IPS DF 6.9 (cell line): ENCODE data around the gene ZSWIM1.
"Not testable (repeated sequence)": the region's sequence is repeated elsewhere in the genome, so short reads cannot be mapped to it uniquely, and the experiment has no call there.

Experiments
- DNase-seq: peaks from one replicate; pipeline ENCODE4 v3.0.0-alpha.2; 2013; ENCODE audit warnings: low read depth, low spot score
- H3K27ac ChIP-seq: one replicate; pipeline ENCODE4 v1.5.1; 2013; ENCODE audit warnings: low read length, control low read depth
- H3K27me3 ChIP-seq: 2 replicates; pipeline ENCODE4 v1.6.1; 2013; ENCODE audit warnings: mild to moderate bottlenecking, low read length; ENCODE audit not compliant: control insufficient read depth, insufficient read depth
- H3K36me3 ChIP-seq: 2 replicates; pipeline ENCODE4 v1.6.1; 2013; ENCODE audit warnings: low read length; ENCODE audit not compliant: control insufficient read depth, insufficient read depth
- H3K4me1 ChIP-seq: 2 replicates; pipeline ENCODE4 v1.6.1; 2013; ENCODE audit warnings: low read length; ENCODE audit not compliant: control insufficient read depth, insufficient read depth
- H3K4me3 ChIP-seq: 2 replicates; pipeline ENCODE4 v1.5.1; 2013; ENCODE audit warnings: mild to moderate bottlenecking, low read length
- H3K9me3 ChIP-seq: 2 replicates; pipeline ENCODE4 v1.6.1; 2013; ENCODE audit warnings: low read length, inconsistent platforms; ENCODE audit not compliant: control insufficient read depth, insufficient read depth
- WGBS: extraction: QIAGEN DNeasy Blood & Tissue Kit; methylation state at CpG from one replicate; pipeline ENCODE4 v1.1.7; 2013; ENCODE audit warnings: mixed read lengths, missing lambda C conversion rate; ENCODE audit not compliant: insufficient read length, insufficient coverage; 5-methylcytosine and 5-hydroxymethylcytosine counted together

Gene ZSWIM1

GRCh38 chr20:45919542-45920399 lies 38.7 kb downstream of the ZSWIM1 start:
- no CpG with 5 or more reads among the region's 11 CpGs for WGBS
- no peaks in the 10 kb centered on the region for H3K9me3 ChIP-seq
- no peak overlapping the region for H3K27ac ChIP-seq
- no peak for DNase-seq
- no peaks in the 10 kb centered on the region for H3K4me1 ChIP-seq
- no peaks in the 10 kb centered on the region for H3K27me3 ChIP-seq
- no peaks in the 10 kb centered on the region for H3K36me3 ChIP-seq
- no peak overlapping the region for H3K4me3 ChIP-seq

GRCh38 chr20:45920462-45921336 lies 39.7 kb downstream of the ZSWIM1 start:
- H3K4me3 ChIP-seq, result no peak overlapping the region
- H3K9me3 ChIP-seq, result no peaks in the 10 kb centered on the region
- H3K27ac ChIP-seq, result no peak overlapping the region
- WGBS, result no CpG with 5 or more reads among the region's 9 CpGs
- no peaks in the 10 kb centered on the region for H3K4me1 ChIP-seq
- no peak for DNase-seq
- H3K36me3 ChIP-seq, result no peaks in the 10 kb centered on the region
- H3K27me3 ChIP-seq, result no peaks in the 10 kb centered on the region

GRCh38 chr20:45921337-45922189 lies 40.5 kb downstream of the ZSWIM1 start:
- Histone ChIP-seq H3K4me3 (no peak overlapping the region), H3K36me3 (no peaks in the 10 kb centered on the region), H3K27me3 (no peaks in the 10 kb centered on the region), H3K27ac (no peak overlapping the region), H3K4me1 (peaks cover 2% of the 10 kb centered on the region; the same call in 1 of the 2 replicates), H3K9me3 (no peaks in the 10 kb centered on the region)
- no peak for DNase-seq
- no CpG with 5 or more reads among the region's 11 CpGs for WGBS

GRCh38 chr20:45924391-45925261 lies 43.6 kb downstream of the ZSWIM1 start:
- DNase-seq, result no peak
- no peaks in the 10 kb centered on the region for H3K36me3 ChIP-seq
- H3K27me3 ChIP-seq, result no peaks in the 10 kb centered on the region
- no peak overlapping the region for H3K27ac ChIP-seq
- peaks cover 2% of the 10 kb centered on the region; the same call in 1 of the 2 replicates for H3K4me1 ChIP-seq
- H3K4me3 ChIP-seq, result no peak overlapping the region
- H3K9me3 ChIP-seq, result no peaks in the 10 kb centered on the region
- WGBS, result no CpG with 5 or more reads among the region's 21 CpGs

GRCh38 chr20:45925821-45926506 lies 44.9 kb downstream of the ZSWIM1 start:
- Histone ChIP-seq H3K36me3 (no peaks in the 10 kb centered on the region), H3K27me3 (no peaks in the 10 kb centered on the region), H3K4me1 (peaks cover 2% of the 10 kb centered on the region; the same call in 1 of the 2 replicates), H3K4me3 (no peak overlapping the region), H3K27ac (no peak overlapping the region), H3K9me3 (no peaks in the 10 kb centered on the region)
- no peak for DNase-seq
- no CpG with 5 or more reads among the region's 9 CpGs for WGBS

DNA sequence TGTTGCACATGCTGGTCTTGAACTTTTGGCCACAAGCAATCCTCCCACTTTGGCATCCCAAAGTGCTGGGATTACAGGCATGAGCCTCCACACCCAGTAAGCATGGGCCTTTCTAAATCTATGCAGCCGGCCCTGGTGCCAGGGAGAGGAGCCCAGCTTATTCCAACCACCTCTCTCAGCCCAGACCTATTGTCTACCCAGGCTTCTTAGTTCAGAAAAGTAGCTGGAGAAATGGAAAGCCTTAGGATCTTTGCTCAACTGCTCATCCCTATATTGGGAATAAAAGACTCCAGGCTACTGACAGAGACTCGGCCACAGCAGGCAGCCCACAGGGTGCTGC lies 45.7 kb downstream of the ZSWIM1 start:
- no peak for DNase-seq
- Histone ChIP-seq H3K4me1 (peaks cover 2% of the 10 kb centered on the region; the same call in 1 of the 2 replicates), H3K36me3 (no peaks in the 10 kb centered on the region), H3K27ac (no peak overlapping the region), H3K27me3 (no peaks in the 10 kb centered on the region), H3K4me3 (no peak overlapping the region), H3K9me3 (no peaks in the 10 kb centered on the region)
- WGBS, result no CpG with 5 or more reads among the region's 2 CpGs

DNA sequence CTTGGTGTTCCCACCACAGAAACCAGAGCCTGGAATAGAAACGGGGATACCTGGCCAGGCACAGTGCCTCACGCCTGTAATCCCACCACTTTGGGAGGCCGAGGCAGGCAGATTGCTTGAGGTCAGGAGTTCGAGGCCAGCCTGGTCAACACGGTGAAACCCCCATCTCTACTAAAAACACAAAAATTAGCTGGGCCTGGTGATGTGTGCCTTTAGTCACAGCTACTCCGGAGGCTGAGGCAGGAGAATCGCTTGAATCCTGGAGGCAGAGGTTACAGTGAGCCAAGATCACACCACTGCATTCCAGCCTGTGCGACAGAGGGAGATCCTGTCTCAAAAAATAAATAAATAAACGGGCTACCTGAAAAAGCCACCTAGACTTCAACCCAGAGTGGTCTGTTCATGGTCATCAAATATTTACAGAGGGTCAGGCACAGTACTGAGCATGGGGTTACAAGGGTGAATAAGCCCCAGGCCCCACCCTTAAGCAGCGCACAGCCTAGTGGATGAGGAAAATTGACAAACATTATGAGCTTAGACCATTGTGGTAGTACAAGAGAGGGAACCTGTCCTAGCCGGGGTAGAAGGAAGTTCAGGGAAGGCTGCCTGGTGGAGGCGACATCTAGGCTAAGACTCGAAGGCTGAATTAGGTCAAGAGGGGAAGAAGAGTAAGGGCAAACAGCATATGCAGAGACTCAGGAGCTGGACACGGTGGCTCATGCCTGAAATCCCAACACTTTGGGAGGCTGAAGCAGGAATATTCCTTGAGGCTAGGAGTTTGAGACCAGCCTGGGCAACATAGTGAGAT lies 46.2 kb downstream of the ZSWIM1 start:
- H3K9me3 ChIP-seq, result no peaks in the 10 kb centered on the region
- no peaks in the 10 kb centered on the region for H3K27me3 ChIP-seq
- peaks cover 2% of the 10 kb centered on the region; the same call in 1 of the 2 replicates for H3K4me1 ChIP-seq
- H3K4me3 ChIP-seq, result no peak overlapping the region
- H3K27ac ChIP-seq, result no peak overlapping the region
- no peaks in the 10 kb centered on the region for H3K36me3 ChIP-seq
- WGBS, result no CpG with 5 or more reads among the region's 14 CpGs
- DNase-seq, result no peak

- H3K27ac ChIP-seq, H3K4me1 ChIP-seq, H3K4me3 ChIP-seq, H3K9me3 ChIP-seq, H3K27me3 ChIP-seq, H3K36me3 ChIP-seq, DNase-seq: not testable (repeated sequence)
- WGBS, result no CpG with 5 or more reads among the region's 17 CpGs
Observed at GRCh38 chr20:45931680-45932079, 50.7 kb downstream of the ZSWIM1 start.
